K562 (cell line): ENCODE measurements around the gene SPINT4. TPM values are rescaled to one million over a fixed set of nuclear protein-coding genes. Genes with fewer than 3 reads are reported as not detected.

Experiments used
- ATAC-seq: fragments of 200-7000 bp; cut with Tn5 transposase; 3 replicates; pipeline ENCODE4 v1.9.1; 2020; ENCODE audit warnings: moderate library complexity
- BruUV-seq: library from RNA; stranded (reverse); fragments of 400-500 nt; replicated peaks from 2 replicates; lab custom pipeline; 2021; lab: Mats Ljungman, UMichigan
- CTCF ChIA-PET: fragments of 300-600 bp; formaldehyde crosslinking; extraction: SDS; loops from one replicate; lab custom pipeline; 2021; ENCODE audit warnings: low intra/inter-chr PET ratio; lab: Yijun Ruan, JAX
- POLR2A ChIA-PET: fragments of 300-600, 350-650 bp; sonication (Branson Sonifier 250); formaldehyde crosslinking; extraction: SDS; loops from one replicate; lab custom pipeline; 2021; ENCODE audit warnings: antibody characterized with exemption, inconsistent platforms; lab: Yijun Ruan, JAX
- DNase-seq, 4 experiments: peaks; one replicate each; pipeline versions ENCODE4 v3.0.0 to v3.0.0-alpha.2; 2011 to 2018; ENCODE audit warnings: low spot score in 3 of 4, mixed read lengths in 3 of 4; ENCODE audit errors: extremely low read depth in 1 of 4
- FAIRE-seq: peaks from 2 replicates; lab custom pipeline; 2011; peaks lifted over from hg19 to GRCh38; lab: Jason Lieb, UNC
- H2AFZ ChIP-seq: 2 replicates; pipeline ENCODE4 v1.6.0; 2011; ENCODE audit warnings: low read depth, low read length, control low read depth, inconsistent platforms
- H3K27ac ChIP-seq: fragments of 200-600 bp; 3 replicates; pipeline ENCODE4 v1.8.0; 2011; ENCODE audit warnings: low read depth, mild to moderate bottlenecking, control low read depth, inconsistent platforms, low read length, moderate library complexity, mixed read lengths; ENCODE audit errors: extremely low read depth
- H3K27me3 ChIP-seq, 2 experiments: fragments of 300-600 bp in 1 of 2; 2 replicates in 1 of 2; 3 replicates in 1 of 2; pipeline versions ENCODE4 v1.6.0 to v1.8.0; 2011; ENCODE audit warnings: inconsistent platforms in 2 of 2, low read length in 2 of 2, mild to moderate bottlenecking in 1 of 2, mixed read lengths in 1 of 2, moderate library complexity in 1 of 2; ENCODE audit not compliant: control insufficient read depth in 2 of 2, insufficient read depth in 2 of 2
- H3K36me3 ChIP-seq: fragments of 300-600 bp; 3 replicates; pipeline ENCODE4 v1.8.0; 2011; ENCODE audit warnings: mild to moderate bottlenecking, low read length, inconsistent platforms; ENCODE audit not compliant: control insufficient read depth, insufficient read depth
- H3K4me1 ChIP-seq, 2 experiments: fragments of 200-600 bp in 1 of 2; replicated peaks in 1 of 2; 2 replicates in 1 of 2; 3 replicates in 1 of 2; pipeline versions ENCODE4 v1.5.1 to v1.8.0; 2011; ENCODE audit warnings: inconsistent platforms in 2 of 2, low read length in 2 of 2, mild to moderate bottlenecking in 1 of 2, mixed read lengths in 1 of 2, moderate library complexity in 1 of 2; ENCODE audit not compliant: control insufficient read depth in 2 of 2, insufficient read depth in 2 of 2
- H3K4me2 ChIP-seq: 2 replicates; pipeline ENCODE4 v1.6.1; 2011; ENCODE audit warnings: low read length, control low read depth, inconsistent platforms, mixed read lengths; ENCODE audit not compliant: insufficient read depth
- H3K4me3 ChIP-seq: fragments of 200-600 bp; sonication (generic), shearing (Covaris generic); 2 replicates; pipeline ENCODE4 v1.5.1; 2016; ENCODE audit warnings: control low read depth, inconsistent platforms
- H3K79me2 ChIP-seq: fragments of 200-600 bp; 3 replicates; pipeline ENCODE4 v1.8.0; 2011; ENCODE audit warnings: low read length, inconsistent platforms; ENCODE audit not compliant: control insufficient read depth, insufficient read depth
- H3K9ac ChIP-seq, 2 experiments: 2 replicates each; pipeline versions ENCODE4 v1.6.0 to v1.6.1; 2011; ENCODE audit warnings: low read depth in 2 of 2, low read length in 2 of 2, control low read depth in 1 of 2, inconsistent platforms in 1 of 2, mild to moderate bottlenecking in 1 of 2, mixed read lengths in 1 of 2; ENCODE audit not compliant: insufficient read depth in 1 of 2
- H3K9me1 ChIP-seq: one replicate; pipeline ENCODE4 v1.6.0; 2011; ENCODE audit warnings: inconsistent platforms, mild to moderate bottlenecking, low read length, moderate library complexity; ENCODE audit not compliant: control insufficient read depth, insufficient read depth
- H3K9me3 ChIP-seq: replicated peaks from 2 replicates; pipeline ENCODE4 v1.5.1; 2011; ENCODE audit warnings: low read depth, low read length, inconsistent platforms; ENCODE audit not compliant: control insufficient read depth, insufficient read depth
- H4K20me1 ChIP-seq: replicated peaks from 2 replicates; pipeline ENCODE4 v1.6.1; 2011; ENCODE audit warnings: low read length, inconsistent platforms, mixed read lengths; ENCODE audit not compliant: control insufficient read depth, insufficient read depth
- ZC3H11A ChIP-seq: IDR thresholded peaks from 2 replicates; pipeline ENCODE4 v1.6.1; 2012; ENCODE audit warnings: low read depth, low read length, improper control_type of control experiment
- WGBS: fragments of 100-300 bp; shearing (Covaris generic); methylation state at CpG from one replicate; pipeline ENCODE4 v1.1.6; 2016; ENCODE audit warnings: low coverage, mixed read lengths; ENCODE audit not compliant: insufficient coverage; ENCODE audit errors: missing lambda C conversion rate; 5-methylcytosine and 5-hydroxymethylcytosine counted together
- in situ Hi-C: fragments of 300-500 bp; cut with MboI; formaldehyde crosslinking; loops from 4 replicates; pipeline ENCODE4 v1.15.0; 2018; ENCODE audit warnings: inconsistent platforms, mixed read lengths
- intact Hi-C: fragments of 100-400 bp; cut with micrococcal nuclease; formaldehyde crosslinking; loops from 2 replicates; pipeline ENCODE4 v1.14.2; 2022
- polyA plus RNA-seq, 8 experiments: library from polyadenylated mRNA; depleted of rRNA in 4 of 8; stranded (reverse) in 5 of 8; unstranded in 3 of 8; fragments of >200 nt; fragmentation: Nextera tagmentation in 2 of 8; fragmentation: Illumina TruSeq in 1 of 8; extraction: Ambion mirVana in 2 of 8; extraction: Trizol in 1 of 8; gene quantifications; 2 replicates each; pipeline versions ENCODE4 v1.2.1 to v1.2.3, GENCODE V29; 2011 to 2014; ENCODE audit warnings: inconsistent platforms in 1 of 8, missing spikeins in 1 of 8
- total RNA-seq, 7 experiments: library from RNA; depleted of rRNA in 6 of 7; stranded (reverse); fragments of >200 nt in 6 of 7; fragmentation: Illumina TruSeq in 2 of 7; extraction: Trizol in 2 of 7; gene quantifications; 2 replicates each; pipeline versions ENCODE4 v1.2.1 to v1.2.3, GENCODE V29; 2011 to 2021; ENCODE audit warnings: low replicate concordance in 1 of 7
- TF ChIP-seq, protein P1 (sequence below): sonication (generic); formaldehyde crosslinking; IDR thresholded peaks from 2 replicates; pipeline ENCODE4 v1.8.0; 2022; ENCODE audit warnings: mild to moderate bottlenecking, missing genetic modification reagents
- TF ChIP-seq, protein P2 (sequence below): fragments of 450-650 bp; IDR thresholded peaks from 2 replicates; pipeline ENCODE4 v1.6.1; 2016; ENCODE audit warnings: mild to moderate bottlenecking

SPINT4 gene
- total and polyA plus RNA-seq, 9 of the 15 experiments (the other 6 are each of a cell fraction or from before 2014, with no cell fraction given) = not detected

DNA sequence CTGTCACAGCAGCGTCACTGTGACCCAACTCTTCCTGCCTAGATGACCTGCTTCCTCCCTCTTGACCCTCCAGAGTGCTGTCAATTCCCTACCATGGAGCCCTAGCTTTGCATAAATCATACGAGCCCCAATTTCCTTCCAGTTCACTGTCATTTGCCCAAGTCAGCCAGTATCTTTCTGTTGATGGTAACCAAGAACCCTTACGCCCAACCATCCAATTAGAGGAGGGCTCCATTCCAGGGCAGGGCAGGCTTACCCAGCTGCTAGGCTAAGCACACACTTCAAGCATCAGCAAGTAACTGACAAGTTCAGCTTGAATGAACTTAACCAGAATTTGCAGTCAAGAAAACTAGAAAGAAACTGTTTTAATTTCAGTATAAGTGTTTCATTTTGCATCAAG lies 43.8 kb downstream of the SPINT4 start:
- WGBS = 3% methylated on average over 3 of the region's 3 CpGs
- CTCF ChIA-PET = no interaction called here

More for the DNA sequence above, 43.8 kb downstream of the SPINT4 start:
- no peaks in the 10 kb centered on the region for H4K20me1 ChIP-seq
- no peaks in the 10 kb centered on the region for H3K9me1 ChIP-seq
- 0 out of 5 replicates have a peak, but pooled peaks cover 0 to 2% of the 10 kb centered on the region in 2 experiments for H3K4me1 ChIP-seq
- H3K9ac ChIP-seq = no peak overlapping the region
- no peak for DNase-seq
- H3K9me3 ChIP-seq = no peaks in the 10 kb centered on the region
- no peak overlapping the region for H3K27ac ChIP-seq
- TF ChIP-seq, protein P1, sequence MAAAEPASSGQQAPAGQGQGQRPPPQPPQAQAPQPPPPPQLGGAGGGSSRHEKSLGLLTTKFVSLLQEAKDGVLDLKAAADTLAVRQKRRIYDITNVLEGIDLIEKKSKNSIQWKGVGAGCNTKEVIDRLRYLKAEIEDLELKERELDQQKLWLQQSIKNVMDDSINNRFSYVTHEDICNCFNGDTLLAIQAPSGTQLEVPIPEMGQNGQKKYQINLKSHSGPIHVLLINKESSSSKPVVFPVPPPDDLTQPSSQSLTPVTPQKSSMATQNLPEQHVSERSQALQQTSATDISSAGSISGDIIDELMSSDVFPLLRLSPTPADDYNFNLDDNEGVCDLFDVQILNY = no peak
- TF ChIP-seq, protein P2, sequence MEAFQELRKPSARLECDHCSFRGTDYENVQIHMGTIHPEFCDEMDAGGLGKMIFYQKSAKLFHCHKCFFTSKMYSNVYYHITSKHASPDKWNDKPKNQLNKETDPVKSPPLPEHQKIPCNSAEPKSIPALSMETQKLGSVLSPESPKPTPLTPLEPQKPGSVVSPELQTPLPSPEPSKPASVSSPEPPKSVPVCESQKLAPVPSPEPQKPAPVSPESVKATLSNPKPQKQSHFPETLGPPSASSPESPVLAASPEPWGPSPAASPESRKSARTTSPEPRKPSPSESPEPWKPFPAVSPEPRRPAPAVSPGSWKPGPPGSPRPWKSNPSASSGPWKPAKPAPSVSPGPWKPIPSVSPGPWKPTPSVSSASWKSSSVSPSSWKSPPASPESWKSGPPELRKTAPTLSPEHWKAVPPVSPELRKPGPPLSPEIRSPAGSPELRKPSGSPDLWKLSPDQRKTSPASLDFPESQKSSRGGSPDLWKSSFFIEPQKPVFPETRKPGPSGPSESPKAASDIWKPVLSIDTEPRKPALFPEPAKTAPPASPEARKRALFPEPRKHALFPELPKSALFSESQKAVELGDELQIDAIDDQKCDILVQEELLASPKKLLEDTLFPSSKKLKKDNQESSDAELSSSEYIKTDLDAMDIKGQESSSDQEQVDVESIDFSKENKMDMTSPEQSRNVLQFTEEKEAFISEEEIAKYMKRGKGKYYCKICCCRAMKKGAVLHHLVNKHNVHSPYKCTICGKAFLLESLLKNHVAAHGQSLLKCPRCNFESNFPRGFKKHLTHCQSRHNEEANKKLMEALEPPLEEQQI = no peak
- TF ChIP-seq ZC3H11A = no peak
- no peak overlapping the region for H2AFZ ChIP-seq
- in situ Hi-C loops (loop anchor here (5.0 kb wide), 1 partner anchor 224 kb away; no protein-coding TSS in a partner anchor), intact Hi-C loops (no loop called here)
- ATAC-seq = no peak
- H3K79me2 ChIP-seq = no peaks in the 10 kb centered on the region
- no peaks in the 10 kb centered on the region for H3K36me3 ChIP-seq
- FAIRE-seq = no peak
- BruUV-seq = no TSS peak
- H3K4me3 ChIP-seq = no peak overlapping the region
- POLR2A ChIA-PET = no interaction called here
- H3K4me2 ChIP-seq = no peak overlapping the region
- H3K27me3 ChIP-seq = peaks cover 6 to 11% of the 10 kb centered on the region in 2 experiments; a peak in 4 of 5 replicates
